HG03103 (cell line): ENCODE measurements around the gene HEY2.
A peak's percentile ranks its signal among the peaks of the same experiment; 100 is the strongest.

Experiments
- ATAC-seq: cut with Tn5 transposase; IDR thresholded peaks from one replicate; pipeline ENCODE4 v1.9.1; 2021; ENCODE audit warnings: low read depth; ENCODE audit not compliant: unreplicated experiment

The HEY2 gene

DNA sequence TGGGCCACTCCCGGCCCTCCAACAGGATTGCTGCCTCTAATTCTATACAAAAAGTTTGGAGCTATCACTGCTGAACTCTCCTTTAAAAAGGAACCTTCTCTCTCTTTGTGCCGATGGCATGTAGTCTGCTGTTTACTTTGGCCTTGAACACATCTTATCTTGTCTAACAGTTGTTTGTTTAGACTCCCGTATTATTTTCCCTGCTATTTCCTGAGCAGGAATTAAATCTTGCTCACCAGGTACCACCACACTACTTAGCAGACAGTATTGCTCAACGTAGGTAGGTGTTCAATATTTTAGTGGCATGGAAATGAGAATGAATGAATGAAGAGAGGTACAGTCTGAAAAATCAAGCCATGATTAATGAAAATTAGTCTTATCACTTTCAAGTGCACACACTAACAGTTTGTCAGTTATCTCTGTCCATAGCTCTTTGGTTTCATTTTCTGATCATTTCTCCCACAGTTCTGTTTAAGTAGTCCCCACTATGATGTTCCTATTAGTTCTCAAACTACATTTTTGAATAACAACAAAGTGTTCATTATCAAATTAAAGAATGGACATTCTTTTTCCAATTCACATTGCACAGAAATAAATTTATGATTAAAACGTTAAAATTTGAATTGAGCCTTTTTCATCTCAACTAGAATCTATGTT, 6.8 kb upstream of the HEY2 start:
- no peak for ATAC-seq

DNA sequence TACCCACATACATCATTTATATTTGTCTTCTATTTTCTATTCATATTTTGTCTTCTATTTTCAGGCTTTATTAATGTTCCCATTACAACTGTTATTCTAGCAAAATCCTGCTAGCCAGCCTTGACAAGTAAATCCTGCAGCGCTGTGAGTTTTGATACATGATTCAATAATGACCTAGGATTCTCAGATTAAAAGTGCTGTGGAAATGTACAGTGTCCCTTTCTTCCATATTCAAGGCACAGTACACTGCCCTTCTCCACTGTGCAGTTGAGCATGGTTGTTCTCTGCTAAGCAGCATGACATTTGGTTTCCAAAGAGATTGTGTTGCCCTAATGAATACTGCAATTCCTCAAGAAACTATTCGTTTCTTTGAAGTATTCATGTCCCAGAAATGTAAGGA, 5.8 kb upstream of the HEY2 start:
- no peak for ATAC-seq

DNA sequence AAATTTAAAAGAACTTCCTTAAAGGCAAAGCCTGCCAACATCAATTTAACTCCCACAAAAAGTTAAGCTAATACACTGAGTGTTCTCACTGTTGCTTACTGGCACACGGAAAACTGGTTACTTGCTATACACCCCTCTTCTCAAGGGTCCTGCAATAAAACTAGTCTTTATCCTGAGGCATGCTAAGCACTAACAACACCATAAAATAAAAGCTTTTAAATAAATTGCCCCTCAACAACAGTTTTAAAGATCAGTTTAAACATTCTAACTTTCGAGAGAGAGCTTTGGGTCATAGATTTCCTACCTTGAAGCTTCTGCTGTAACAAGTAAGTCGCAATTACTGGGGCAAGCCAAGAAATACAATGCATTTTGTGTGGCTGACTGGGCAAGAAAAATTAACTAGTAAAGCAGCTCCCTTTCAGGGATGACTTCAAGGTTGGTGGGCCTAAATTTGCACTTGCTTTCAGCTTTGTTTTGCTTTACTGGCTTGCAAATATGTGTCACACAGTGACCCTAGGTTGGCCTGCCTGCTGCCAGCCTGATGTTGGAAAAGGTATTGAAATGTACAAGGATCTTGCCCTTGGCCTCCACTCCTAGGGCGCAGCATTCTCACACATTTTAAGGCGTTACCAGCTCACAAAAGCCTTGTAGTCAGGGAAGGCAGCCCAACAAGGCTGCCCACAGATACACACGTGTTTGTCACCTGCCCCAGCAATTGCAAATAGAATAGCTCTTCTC, 4.0 kb upstream of the HEY2 start:
- no peak for ATAC-seq

DNA sequence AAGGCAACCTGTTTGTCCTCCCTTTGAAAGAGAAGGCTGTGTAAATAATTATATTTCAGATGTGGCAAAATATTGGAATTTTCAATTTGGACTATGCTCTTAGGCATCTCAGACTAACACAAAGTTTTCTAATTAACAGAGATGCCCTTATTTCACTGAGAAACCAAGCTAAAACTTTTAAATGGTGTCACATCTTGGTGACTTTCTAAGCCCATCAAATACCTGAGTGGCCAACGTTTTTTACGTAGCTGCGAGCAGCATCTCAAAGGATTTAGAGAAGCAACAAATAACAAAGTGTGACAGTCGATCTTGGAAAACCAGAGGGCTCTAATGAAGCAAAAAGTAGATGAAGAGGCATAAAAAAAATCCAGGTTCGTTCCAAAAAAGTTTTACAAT, 3.4 kb upstream of the HEY2 start:
- no peak for ATAC-seq

DNA sequence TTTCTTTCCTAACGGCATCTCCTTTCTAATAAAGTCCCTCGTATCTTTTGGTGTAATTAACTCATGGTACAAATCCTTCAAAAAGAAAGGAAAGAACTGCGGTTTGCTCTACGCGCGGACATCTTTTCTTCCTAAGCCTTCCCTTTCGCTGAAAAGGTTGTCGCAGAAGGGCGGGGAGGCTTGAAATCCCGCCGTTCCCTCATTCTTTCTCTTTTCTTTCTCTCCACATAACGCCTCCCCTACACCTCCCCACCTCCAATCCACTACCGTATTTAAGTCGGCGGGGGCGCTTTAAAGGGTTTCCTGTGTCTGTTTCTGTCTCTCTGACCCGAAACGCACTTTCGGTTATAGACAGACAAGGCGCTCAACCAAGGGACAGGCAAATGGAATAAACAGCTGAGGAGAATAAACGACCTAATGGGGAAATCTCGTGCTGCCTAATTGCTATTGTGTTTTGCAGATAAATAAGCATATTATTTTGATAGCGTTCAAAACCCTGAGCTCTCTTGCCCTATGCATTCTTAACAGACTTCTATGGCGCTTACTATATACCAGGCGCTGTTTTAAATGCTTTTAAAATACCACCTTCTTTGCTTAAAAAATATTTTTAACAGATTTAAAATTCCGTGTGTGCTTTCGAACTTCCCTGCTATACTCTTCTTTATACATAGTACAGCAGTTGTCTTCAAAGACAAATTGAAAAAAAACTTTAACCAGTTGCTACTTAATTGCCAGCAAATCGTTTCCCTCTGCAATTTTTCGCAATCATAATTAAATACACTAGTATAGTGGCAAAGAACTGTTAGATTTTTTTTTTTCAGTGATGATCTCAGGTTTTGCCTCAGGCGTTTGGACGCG, 2.5 kb upstream of the HEY2 start:
- ATAC-seq: peak; percentile 48

DNA sequence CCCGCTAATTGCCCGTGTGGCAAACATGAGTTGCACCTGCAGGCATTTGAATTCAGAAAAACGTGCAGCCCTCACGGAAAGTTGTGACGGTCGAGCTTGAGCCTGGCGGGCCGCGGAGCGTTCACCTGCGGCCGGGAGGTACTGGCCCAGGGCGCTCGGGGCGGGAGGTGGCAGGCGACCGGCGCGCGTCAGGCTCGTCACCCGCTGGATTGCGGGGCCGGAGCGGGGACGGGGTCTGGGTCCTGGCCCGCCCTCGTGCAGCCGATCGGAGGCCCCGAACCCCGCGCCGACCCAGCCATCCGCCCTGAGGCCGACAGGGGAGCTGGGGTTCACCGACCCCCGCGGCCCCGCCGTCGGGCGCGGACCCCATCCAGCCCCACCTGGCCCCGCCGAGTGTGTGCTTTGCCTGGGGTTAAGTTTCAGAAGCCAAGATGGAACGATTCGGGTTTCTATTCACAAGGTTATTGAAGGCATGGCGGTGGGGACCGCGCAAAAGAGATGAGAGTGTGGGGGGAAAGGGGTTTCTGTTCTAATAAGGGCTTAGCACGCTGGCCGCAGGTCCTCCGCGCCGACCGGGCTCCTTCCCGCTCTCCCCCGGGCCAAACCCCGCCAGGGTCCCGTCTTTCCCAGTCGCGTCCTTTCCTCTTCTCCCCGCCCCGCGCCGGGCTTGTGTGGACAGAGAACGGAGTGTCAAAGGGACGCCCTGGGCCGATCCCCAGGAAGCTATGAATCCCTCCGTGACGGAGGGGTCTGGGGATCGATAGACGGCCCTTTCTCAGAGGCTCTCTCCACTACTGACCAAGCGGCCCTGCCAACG, 1.6 kb upstream of the HEY2 start:
- no peak for ATAC-seq

DNA sequence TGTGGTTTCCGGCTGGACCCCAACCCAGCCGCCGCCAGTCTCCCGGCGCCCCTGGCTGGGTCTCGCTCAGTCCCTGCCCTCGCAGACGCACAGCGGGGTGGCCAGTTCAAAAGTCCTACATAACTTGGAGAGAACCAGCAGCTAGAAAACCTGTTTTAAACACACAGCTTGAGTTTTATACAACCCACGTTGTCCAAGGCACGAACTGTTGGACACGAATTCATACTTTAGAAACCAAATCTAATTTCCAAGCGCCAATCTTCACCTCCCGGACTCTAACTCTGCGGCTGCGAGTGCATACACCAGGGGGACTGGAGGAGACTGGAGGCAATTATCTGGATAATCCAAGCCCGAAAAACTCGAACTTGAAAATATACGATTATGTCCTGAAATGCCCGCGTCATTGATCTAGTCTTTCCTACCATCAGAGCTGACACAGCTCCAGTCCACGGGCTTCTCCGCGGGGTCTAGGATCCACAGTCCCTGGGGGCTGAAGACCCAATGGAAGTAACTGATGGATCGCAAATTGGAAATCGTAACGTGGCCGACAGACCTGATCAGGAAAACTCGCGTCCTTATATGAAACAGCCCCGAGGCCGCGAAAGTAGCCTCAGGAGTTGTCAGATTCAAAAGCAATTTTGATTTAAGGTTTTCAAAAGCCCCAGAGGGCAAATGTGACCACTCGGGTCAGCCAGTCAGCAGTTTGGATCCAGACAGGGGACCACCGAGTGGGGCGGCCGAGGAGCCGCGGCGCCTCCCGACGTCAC, 843 bp upstream of the HEY2 start:
- no peak for ATAC-seq

DNA sequence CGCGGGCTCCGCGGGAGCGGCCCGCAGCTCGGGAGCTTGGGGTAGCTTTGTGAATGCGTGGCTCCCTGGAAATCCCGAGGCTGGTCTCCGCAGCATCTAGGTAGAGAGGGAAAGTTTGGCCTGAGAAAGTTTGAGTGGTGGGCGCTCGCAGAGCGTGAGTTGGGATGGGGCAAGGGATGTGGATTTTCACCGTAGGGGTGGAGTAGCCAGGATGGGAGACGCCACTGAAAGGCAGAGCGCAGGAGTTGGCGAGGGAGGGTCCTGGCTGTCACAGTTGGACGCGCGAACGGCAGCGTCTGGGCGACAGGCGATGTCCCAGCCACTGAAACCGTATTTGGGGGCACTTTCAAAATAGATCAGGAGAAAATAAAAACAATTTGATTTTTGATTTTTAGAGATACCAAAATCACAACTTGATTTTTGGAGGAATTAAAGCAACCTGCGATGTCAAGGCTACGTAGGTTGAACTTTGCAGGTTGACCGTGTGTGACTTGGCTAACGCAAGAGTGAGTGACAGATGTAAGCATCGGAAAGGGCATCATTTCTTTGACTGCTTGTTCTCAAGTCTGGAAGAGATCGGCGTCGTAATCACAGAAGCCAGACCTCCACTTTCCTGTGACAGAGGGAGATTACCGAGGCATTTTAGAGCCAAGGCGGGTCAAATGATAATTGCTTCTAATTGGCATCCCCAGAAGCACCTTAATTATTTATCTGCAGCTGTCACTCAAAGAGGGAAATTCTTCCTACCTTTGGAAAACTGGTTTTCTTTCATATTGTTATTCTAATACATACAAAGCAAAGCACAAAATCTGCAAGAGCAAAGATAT, 646 bp downstream of the HEY2 start:
- no peak for ATAC-seq

DNA sequence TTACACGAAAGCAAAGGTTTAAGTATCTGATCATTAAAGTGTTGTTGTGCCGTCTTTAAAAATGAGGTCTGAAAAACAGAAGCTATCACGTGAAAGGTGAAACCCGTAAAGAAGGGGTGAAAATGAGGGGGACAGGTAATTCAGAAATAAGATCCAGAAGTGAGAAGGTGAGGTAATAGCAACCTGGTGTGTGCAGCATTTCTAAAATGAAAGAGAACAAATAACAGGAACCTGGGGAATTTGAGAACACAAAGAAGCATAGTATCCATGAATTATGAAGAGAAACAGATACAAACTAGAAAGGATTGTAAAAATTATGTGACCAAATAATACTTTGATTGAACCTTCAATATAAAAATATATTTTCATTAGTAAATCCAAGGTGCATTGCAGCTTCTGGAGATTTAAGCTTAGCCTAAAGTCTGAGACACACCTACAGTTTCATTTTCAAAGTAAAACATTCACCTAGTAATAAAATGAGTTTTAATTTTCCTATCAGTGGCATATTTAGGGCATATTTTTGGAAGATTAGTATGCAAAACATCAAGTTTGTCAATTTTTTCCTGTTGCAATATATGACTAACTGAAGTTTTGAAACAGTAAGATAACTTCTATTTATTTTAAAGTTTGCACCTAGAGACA, 1.4 kb downstream of the HEY2 start:
- ATAC-seq: no peak

DNA sequence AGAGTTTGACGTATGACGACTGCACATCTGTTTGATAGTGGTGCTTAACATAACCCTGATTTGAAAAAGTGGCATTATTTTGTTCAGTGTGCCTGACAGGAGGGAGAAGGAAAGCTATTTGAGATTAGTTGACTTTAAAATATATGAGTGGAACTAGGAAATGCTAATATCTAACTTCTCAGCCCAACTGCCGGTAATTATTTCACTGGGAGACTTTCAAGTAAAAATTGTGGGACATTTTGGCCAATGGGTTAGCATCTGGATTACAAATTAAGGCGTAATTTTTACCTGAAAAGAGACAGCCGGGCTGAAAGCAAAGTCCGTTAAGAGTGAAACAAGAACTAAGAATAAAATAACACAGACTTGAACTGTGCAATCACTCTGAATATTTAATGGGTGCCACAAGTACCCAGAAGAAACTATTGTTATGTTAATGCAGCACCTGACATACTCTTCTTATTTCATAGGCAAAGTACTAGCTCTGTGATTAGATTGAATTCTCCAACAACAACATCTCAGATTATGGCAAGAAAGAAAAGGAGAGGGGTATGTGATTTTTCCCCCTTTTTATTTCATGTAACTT, 2.0 kb downstream of the HEY2 start:
- ATAC-seq: no peak

DNA sequence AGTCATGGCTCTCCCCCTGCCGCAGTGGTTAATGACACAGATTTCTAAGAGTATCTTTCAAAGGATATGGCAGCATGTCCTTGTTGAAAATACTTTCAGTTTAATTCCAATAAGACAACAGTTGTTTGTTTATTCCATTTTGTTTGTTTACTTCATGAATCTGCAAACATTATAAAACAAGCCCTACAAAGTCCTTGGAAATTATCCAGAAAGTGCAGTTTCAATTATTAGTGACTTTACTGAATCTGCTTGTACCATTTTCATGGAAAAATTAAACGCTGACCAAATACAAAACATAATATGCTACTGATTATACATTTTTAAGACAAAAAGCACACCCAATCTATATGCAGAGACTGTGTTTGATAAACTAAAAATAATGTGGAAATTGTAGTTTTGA, 3.3 kb downstream of the HEY2 start:
- no peak for ATAC-seq

DNA sequence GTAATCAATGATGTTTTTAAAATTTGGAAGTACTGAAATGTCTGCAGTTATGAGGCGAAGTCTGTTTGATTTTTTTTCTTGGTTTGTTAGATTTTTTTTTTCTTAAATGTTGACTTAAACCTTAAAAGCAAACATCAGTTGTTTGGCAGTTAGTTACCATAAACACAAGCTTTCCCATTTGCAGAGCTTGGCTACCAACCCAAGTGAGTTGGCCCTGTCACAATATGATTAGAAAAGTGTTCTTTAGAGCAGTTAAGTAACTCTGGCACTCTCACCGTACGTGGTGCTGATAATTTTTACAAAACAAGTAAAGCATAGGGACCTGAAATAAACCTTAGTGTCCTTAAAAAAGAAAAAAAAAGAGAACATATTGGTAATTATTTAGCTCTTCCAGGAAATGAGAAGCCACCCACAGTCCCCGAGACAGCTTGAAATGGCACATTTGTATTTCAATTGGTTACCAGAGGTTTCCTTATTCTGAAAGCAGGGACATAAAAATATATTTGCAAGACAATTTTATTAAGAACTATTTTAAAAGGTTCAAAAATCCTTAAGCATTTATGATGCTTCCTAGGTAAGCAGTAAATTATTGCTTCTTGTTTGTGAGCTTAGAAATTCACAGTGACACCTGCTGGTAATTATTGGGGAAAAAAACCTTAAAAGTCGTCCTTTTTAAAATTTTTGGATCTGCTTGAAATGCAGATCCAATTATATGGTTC, 3.9 kb downstream of the HEY2 start:
- no peak for ATAC-seq

DNA sequence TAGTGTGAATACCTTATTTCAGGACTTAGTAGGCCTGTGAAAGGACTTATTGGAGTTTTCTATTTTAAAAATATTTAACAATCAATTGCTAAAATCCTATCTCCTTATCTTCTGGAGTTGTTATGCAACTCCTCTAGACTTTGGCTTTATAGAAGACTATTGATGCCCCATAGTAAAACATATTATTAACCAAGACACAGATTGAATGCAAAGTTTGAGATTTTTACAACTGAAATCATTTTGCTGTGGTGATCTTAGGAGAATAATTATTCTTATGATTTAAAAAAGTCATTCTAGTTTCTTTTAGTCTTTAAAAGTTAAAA, 4.5 kb downstream of the HEY2 start:
- ATAC-seq: no peak

DNA sequence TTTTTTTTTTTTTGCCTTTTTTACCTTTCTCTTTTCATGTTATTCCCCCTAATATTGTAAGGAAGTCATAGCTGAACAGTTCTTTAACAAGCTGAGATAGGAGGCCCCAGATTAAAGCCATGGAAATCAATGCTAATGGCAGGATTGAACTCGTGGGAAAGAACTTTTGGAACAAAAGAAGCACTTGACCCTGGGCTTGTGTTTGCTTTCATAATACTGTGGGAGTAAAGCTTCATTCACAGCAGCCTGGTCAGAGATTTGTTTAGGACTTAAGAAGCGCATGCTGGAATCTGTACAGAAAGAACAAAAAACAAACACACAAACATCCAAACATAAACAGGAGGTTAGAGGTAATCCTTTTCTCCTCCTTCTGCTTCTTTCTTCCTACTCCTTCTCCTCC, 5.1 kb downstream of the HEY2 start:
- no peak for ATAC-seq

DNA sequence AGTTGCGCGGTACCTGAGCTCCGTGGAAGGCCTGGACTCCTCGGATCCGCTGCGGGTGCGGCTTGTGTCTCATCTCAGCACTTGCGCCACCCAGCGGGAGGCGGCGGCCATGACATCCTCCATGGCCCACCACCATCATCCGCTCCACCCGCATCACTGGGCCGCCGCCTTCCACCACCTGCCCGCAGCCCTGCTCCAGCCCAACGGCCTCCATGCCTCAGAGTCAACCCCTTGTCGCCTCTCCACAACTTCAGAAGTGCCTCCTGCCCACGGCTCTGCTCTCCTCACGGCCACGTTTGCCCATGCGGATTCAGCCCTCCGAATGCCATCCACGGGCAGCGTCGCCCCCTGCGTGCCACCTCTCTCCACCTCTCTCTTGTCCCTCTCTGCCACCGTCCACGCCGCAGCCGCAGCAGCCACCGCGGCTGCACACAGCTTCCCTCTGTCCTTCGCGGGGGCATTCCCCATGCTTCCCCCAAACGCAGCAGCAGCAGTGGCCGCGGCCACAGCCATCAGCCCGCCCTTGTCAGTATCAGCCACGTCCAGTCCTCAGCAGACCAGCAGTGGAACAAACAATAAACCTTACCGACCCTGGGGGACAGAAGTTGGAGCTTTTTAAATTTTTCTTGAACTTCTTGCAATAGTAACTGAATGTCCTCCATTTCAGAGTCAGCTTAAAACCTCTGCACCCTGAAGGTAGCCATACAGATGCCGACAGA, 9.9 kb downstream of the HEY2 start:
- no peak for ATAC-seq

DNA sequence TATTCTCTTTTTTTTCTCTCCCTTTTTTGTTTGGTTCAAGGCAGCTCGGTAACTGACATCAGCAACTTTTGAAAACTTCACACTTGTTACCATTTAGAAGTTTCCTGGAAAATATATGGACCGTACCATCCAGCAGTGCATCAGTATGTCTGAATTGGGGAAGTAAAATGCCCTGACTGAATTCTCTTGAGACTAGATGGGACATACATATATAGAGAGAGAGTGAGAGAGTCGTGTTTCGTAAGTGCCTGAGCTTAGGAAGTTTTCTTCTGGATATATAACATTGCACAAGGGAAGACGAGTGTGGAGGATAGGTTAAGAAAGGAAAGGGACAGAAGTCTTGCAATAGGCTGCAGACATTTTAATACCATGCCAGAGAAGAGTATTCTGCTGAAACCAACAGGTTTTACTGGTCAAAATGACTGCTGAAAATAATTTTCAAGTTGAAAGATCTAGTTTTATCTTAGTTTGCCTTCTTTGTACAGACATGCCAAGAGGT, 10.6 kb downstream of the HEY2 start:
- no peak for ATAC-seq

DNA sequence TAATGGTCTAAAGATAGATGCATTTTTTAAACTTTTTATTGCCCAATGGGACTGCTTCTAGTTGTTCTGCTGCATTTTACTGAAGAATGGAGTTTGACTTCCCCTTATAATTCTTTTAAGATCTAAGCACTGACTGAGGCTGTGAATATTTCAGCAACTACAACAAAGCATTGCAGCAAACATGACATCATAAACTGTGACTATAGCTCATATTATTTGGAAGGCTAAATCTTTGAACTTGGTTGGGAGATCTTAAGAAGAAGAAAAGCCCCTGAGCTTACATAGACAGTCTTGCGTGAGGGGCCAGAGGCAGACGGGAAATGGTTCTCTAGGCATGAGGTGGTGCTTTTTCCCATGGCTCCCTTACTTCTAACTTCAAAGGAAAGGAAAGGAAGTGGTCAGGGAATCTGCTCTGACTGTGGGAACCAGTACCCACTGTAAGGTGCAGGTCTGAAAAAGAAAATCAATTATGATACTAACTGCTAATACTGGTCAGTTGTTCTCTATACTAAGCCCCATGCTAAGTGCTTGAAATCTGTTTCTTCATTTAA, 14.8 kb downstream of the HEY2 start:
- ATAC-seq: no peak
